ENCODE data around the gene CBLIF.
"Not testable (repeated sequence)": the region's sequence is repeated elsewhere in the genome, so short reads cannot be mapped to it uniquely, and the experiment has no call there.

Gene CBLIF

GRCh38 chr11:59849129-59849528 lies 3.8 kb upstream of the CBLIF start:
- no peak overlapping the region for H3K4me3 ChIP-seq (ENCODE audit: low read depth, low read length)
- no peak for DNase-seq (ENCODE audit: low read depth, low spot score)
- ChIA-PET POLR2A (no interaction called here), CTCF (no interaction called here)
- no peak for TF ChIP-seq CTCF (IDR thresholded peaks at IDR 0.05; ENCODE audit: insufficient read depth, low read length, missing control alignments)

DNA sequence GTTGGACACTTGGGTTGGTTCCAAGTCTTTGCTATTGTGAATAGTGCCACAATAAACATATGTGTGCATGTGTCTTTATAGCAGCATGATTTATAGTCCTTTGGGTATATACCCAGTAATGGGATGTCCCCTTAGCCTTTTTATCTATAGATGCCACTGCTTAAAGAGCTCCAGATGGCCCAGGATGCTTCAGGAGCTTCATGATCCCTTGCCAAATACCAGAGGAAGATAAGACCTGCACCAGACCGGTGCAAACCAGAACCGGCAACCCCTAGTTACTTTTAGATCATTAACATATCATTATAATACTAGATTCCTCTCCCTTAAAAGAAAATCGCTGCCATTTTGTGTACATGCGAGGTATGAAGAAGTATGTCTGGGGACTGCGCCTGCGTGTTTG lies 3.1 kb upstream of the CBLIF start:
- POLR2A ChIA-PET; CTCF ChIA-PET; H3K4me3 ChIP-seq (ENCODE audit: low read depth, low read length); DNase-seq (ENCODE audit: low read depth, low spot score): not testable (repeated sequence)

- ChIA-PET CTCF (no interaction called here), POLR2A (no interaction called here)
- H3K4me3 ChIP-seq (ENCODE audit: low read depth, low read length), result no peak overlapping the region
- no peak for TF ChIP-seq CTCF (IDR thresholded peaks at IDR 0.05; ENCODE audit: insufficient read depth, low read length, missing control alignments)
- DNase-seq (ENCODE audit: low read depth, low spot score), result no peak
These were observed 2.3 kb upstream of the CBLIF start for GRCh38 chr11:59847626-59848025.

DNA sequence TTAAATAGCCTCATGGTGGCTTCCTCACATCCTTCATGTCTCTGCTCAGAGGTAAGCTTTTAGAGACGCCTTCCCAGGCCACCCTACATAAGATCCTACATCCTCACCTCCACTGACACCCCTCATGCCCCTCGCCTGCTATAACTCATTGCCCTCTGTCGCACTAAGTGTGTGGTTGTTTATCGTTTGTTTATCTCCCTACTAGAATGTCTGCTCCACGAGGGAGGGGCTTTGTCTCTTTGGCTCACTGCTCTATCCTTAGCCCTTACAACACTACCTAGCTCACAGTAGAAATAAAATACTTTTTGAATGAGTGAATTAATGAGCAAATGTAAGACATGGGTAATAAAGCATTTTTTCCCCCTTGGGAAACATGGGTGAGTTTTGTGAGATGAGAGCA lies 1.3 kb upstream of the CBLIF start:
- POLR2A ChIA-PET, result no interaction called here
- TF ChIP-seq CTCF (IDR thresholded peaks at IDR 0.05; ENCODE audit: insufficient read depth, low read length, missing control alignments), result no peak
- DNase-seq (ENCODE audit: low read depth, low spot score), result no peak
- no peak overlapping the region for H3K4me3 ChIP-seq (ENCODE audit: low read depth, low read length)
- CTCF ChIA-PET, result no interaction called here

- POLR2A ChIA-PET, result no interaction called here
- no peak for TF ChIP-seq CTCF (IDR thresholded peaks at IDR 0.05; ENCODE audit: insufficient read depth, low read length, missing control alignments)
- no peak for DNase-seq (ENCODE audit: low read depth, low spot score)
- H3K4me3 ChIP-seq (ENCODE audit: low read depth, low read length), result no peak overlapping the region
- CTCF ChIA-PET, result interaction anchor here (1.3 kb wide), 1 partner anchor 305 kb away, joined by 3 read pairs; no protein-coding TSS in a partner anchor
These were observed 3.0 kb downstream of the CBLIF start for GRCh38 chr11:59842316-59842715.

GRCh38 chr11:59841514-59841913 lies 3.8 kb downstream of the CBLIF start:
- CTCF ChIA-PET, result interaction anchor here (1.3 kb wide), 1 partner anchor 304 kb away, joined by 3 read pairs; no protein-coding TSS in a partner anchor

More at GRCh38 chr11:59841514-59841913, 3.8 kb downstream of the CBLIF start:
- H3K4me3 ChIP-seq (ENCODE audit: low read depth, low read length), result no peak overlapping the region
- no peak for TF ChIP-seq CTCF (IDR thresholded peaks at IDR 0.05; ENCODE audit: insufficient read depth, low read length, missing control alignments)
- POLR2A ChIA-PET, result no interaction called here
- DNase-seq (ENCODE audit: low read depth, low spot score), result no peak
